ENCODE data around the gene WWOX. TPM values are rescaled to one million over a fixed set of nuclear protein-coding genes. Genes with fewer than 3 reads are reported as not detected.
A peak's percentile ranks its signal among the peaks of the same experiment; 100 is the strongest.
"Not testable (repeated sequence)": the region's sequence is repeated elsewhere in the genome, so short reads cannot be mapped to it uniquely, and the experiment has no call there.

The WWOX gene
- total and polyA plus RNA-seq, 2 of the 13 experiments (the other 11 are each of a cell fraction or from before 2014, with no cell fraction given): 9.1 to 37.4 TPM

- 75% methylated on average over 4 of the region's 4 CpGs for WGBS (ENCODE audit: low lambda C conversion rate)
- FAIRE-seq; H3K4me2 ChIP-seq (ENCODE audit: low read depth, low read length); in situ Hi-C loops (cut with HindIII; ENCODE audit: extremely low pct_ligation_motif_present, low pct_unique_long_range_greater_than_20kb); H2AFZ ChIP-seq (ENCODE audit: low read length); H3K36me3 ChIP-seq (replicated peaks in 1 of 2; ENCODE audit: control insufficient read depth in 1 of 2, insufficient read depth in 2 of 2, low read length in 2 of 2); DNase-seq (ENCODE audit: low spot score); BruUV-seq (replicated peaks); H3K27me3 ChIP-seq (ENCODE audit: control insufficient read depth in 1 of 2, insufficient read depth in 2 of 2, low read length in 2 of 2); H3K79me2 ChIP-seq (ENCODE audit: insufficient read depth, low read length); H3K4me3 ChIP-seq (replicated peaks in 1 of 3; ENCODE audit: insufficient read depth in 1 of 3, low read depth in 2 of 3, low read length in 3 of 3); H4K20me1 ChIP-seq (ENCODE audit: insufficient read depth, low read length); H3K4me1 ChIP-seq (ENCODE audit: insufficient read depth, low read length); ATAC-seq; H3K27ac ChIP-seq (ENCODE audit: extremely low read length, insufficient read depth, low read length); H3K9ac ChIP-seq (ENCODE audit: insufficient read depth, low read depth, low read length); POLR2A ChIA-PET; H3K9me3 ChIP-seq (ENCODE audit: low read length): not testable (repeated sequence)
- CTCF ChIA-PET (ENCODE audit: low intra/inter-chr PET ratio, low total read pairs): interaction anchor here (1.4 kb wide), 1 partner anchor 555 kb away, joined by 5 read pairs; no protein-coding TSS in a partner anchor
- intact Hi-C loops (cut with micrococcal nuclease; ENCODE audit: unreplicated experiment): loop anchor here (2.0 to 5.0 kb wide), 3 partner anchors 341 to 1034 kb away; partner anchors contain the start of gene MAF
Measured at GRCh38 chr16:79260890-79261289, 1161.4 kb downstream of the WWOX start.

- POLR2A ChIA-PET: no interaction called here
- DNase-seq (ENCODE audit: low spot score) (peak; percentile 21), FAIRE-seq (no peak), ATAC-seq (peak; percentile 96)
- H4K20me1 ChIP-seq (ENCODE audit: insufficient read depth, low read length): no peaks in the 10 kb centered on the region
- H3K27ac ChIP-seq (ENCODE audit: extremely low read length, insufficient read depth, low read length): no peak overlapping the region
- no peaks in the 10 kb centered on the region for H3K79me2 ChIP-seq (ENCODE audit: insufficient read depth, low read length)
- H3K4me3 ChIP-seq (replicated peaks in 1 of 3; ENCODE audit: insufficient read depth in 1 of 3, low read depth in 2 of 3, low read length in 3 of 3): no peak overlapping the region
- no peak overlapping the region for H3K4me2 ChIP-seq (ENCODE audit: low read depth, low read length)
- intact Hi-C loops (cut with micrococcal nuclease; ENCODE audit: unreplicated experiment) (loop anchor here (2.0 to 5.0 kb wide), 3 partner anchors 341 to 1034 kb away; partner anchors contain the start of gene MAF), in situ Hi-C loops (cut with HindIII; ENCODE audit: extremely low pct_ligation_motif_present, low pct_unique_long_range_greater_than_20kb) (no loop called here)
- WGBS (ENCODE audit: low lambda C conversion rate): 0% methylated on average over 4 of the region's 5 CpGs
- H3K9ac ChIP-seq (ENCODE audit: insufficient read depth, low read depth, low read length): no peak overlapping the region
- 0 out of 5 replicates have a peak, but pooled peaks cover 0 to 5% of the 10 kb centered on the region in 2 experiments for H3K27me3 ChIP-seq (ENCODE audit: control insufficient read depth in 1 of 2, insufficient read depth in 2 of 2, low read length in 2 of 2)
- no TSS peak for BruUV-seq (replicated peaks)
- no peak overlapping the region for H2AFZ ChIP-seq (ENCODE audit: low read length)
- H3K36me3 ChIP-seq (replicated peaks in 1 of 2; ENCODE audit: control insufficient read depth in 1 of 2, insufficient read depth in 2 of 2, low read length in 2 of 2): no peaks in the 10 kb centered on the region
- H3K4me1 ChIP-seq (ENCODE audit: insufficient read depth, low read length): no peaks in the 10 kb centered on the region
- CTCF ChIA-PET (ENCODE audit: low intra/inter-chr PET ratio, low total read pairs): interaction anchor here (1.4 kb wide), 1 partner anchor 556 kb away, joined by 5 read pairs; no protein-coding TSS in a partner anchor
- H3K9me3 ChIP-seq (ENCODE audit: low read length): no peaks in the 10 kb centered on the region
- TF ChIP-seq CTCF (CRISPR knock-in tag; IDR thresholded peaks at IDR 0.05) (peak; percentile 80), RAD21 (CRISPR knock-in tag; IDR thresholded peaks at IDR 0.05) (peak; percentile 50), ZNF407 (CRISPR knock-in tag; IDR thresholded peaks at IDR 0.05; ENCODE audit: not compliant biosample characterization) (no peak), ZNF713 (CRISPR knock-in tag; IDR thresholded peaks at IDR 0.05) (no peak)
Measured at GRCh38 chr16:79261481-79261940, 1162.1 kb downstream of the WWOX start.
